ENCODE data around the gene TMEM222. TPM values are rescaled to one million over a fixed set of nuclear protein-coding genes. Genes with fewer than 3 reads are reported as not detected.

TMEM222 gene
- polyA plus RNA-seq, 1 donor (not counting 4 experiments of a cell fraction or from before 2014, with no cell fraction given) = 23.7 TPM

- Histone ChIP-seq H3K9me3 (ENCODE audit: control insufficient read depth, low read depth, low read length) (no peaks in the 10 kb centered on the region), H3K36me3 (ENCODE audit: control insufficient read depth in 2 of 2, extremely low read depth in 1 of 2, insufficient read depth in 2 of 2, low read length in 2 of 2) (peaks cover 25 to 33% of the 10 kb centered on the region in 2 experiments), H2AFZ (ENCODE audit: control insufficient read depth, low read length) (no peak overlapping the region), H3K4me1 (ENCODE audit: control insufficient read depth, extremely low read depth, insufficient read depth, low read length) (peaks cover 13% of the 10 kb centered on the region), H3K27me3 (ENCODE audit: control insufficient read depth, extremely low read depth, insufficient read depth, low read length) (no peaks in the 10 kb centered on the region), H3K27ac (ENCODE audit: control insufficient read depth, insufficient read depth, low read length) (no peak overlapping the region), H3K9me1 (ENCODE audit: control insufficient read depth, extremely low read depth, insufficient read depth, low read length) (no peaks in the 10 kb centered on the region), H3K4me3 (ENCODE audit: control insufficient read depth in 2 of 3, extremely low read depth in 1 of 3, insufficient read depth in 2 of 3, low read depth in 1 of 3, low read length in 3 of 3) (no peak overlapping the region), H3K4me2 (ENCODE audit: control insufficient read depth, extremely low read depth, insufficient read depth, low read depth, low read length) (no peak overlapping the region), H3K9ac (ENCODE audit: control insufficient read depth, extremely low read depth, insufficient read depth, low read length) (no peak overlapping the region), H3K79me2 (ENCODE audit: control insufficient read depth, insufficient read depth, low read length) (peaks cover 12% of the 10 kb centered on the region), H4K20me1 (ENCODE audit: control insufficient read depth, extremely low read depth, insufficient read depth, low read length) (peaks cover 3% of the 10 kb centered on the region)
- FAIRE-seq = no peak
- DNase-seq (ENCODE audit: low read depth, low spot score) = no peak
- TF ChIP-seq, protein P1, sequence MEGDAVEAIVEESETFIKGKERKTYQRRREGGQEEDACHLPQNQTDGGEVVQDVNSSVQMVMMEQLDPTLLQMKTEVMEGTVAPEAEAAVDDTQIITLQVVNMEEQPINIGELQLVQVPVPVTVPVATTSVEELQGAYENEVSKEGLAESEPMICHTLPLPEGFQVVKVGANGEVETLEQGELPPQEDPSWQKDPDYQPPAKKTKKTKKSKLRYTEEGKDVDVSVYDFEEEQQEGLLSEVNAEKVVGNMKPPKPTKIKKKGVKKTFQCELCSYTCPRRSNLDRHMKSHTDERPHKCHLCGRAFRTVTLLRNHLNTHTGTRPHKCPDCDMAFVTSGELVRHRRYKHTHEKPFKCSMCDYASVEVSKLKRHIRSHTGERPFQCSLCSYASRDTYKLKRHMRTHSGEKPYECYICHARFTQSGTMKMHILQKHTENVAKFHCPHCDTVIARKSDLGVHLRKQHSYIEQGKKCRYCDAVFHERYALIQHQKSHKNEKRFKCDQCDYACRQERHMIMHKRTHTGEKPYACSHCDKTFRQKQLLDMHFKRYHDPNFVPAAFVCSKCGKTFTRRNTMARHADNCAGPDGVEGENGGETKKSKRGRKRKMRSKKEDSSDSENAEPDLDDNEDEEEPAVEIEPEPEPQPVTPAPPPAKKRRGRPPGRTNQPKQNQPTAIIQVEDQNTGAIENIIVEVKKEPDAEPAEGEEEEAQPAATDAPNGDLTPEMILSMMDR (optimal IDR thresholded peaks at IDR 0.05 in 1 of 3, IDR thresholded peaks at IDR 0.05 in 1 of 3, conservative IDR thresholded peaks at IDR 0.05 in 1 of 3; ENCODE audit: extremely low read depth in 1 of 3, insufficient read depth in 2 of 3, low read length in 3 of 3) = no peak
- no peak for TF ChIP-seq EZH2 (IDR thresholded peaks at IDR 0.05; ENCODE audit: low read length)
- dilution Hi-C loops (cut with MboI; ENCODE audit: extremely low pct_ligation_motif_present, low sequenced_read_pairs) = no loop called here
Measured at GRCh38 chr1:27361044-27361402, 39.1 kb downstream of the TMEM222 start.

GRCh38 chr1:27361553-27361952, 39.6 kb downstream of the TMEM222 start:
- Histone ChIP-seq H3K36me3 (ENCODE audit: control insufficient read depth in 2 of 2, extremely low read depth in 1 of 2, insufficient read depth in 2 of 2, low read length in 2 of 2) (peaks cover 22 to 33% of the 10 kb centered on the region in 2 experiments), H3K9ac (ENCODE audit: control insufficient read depth, extremely low read depth, insufficient read depth, low read length) (no peak overlapping the region), H3K27me3 (ENCODE audit: control insufficient read depth, extremely low read depth, insufficient read depth, low read length) (no peaks in the 10 kb centered on the region), H4K20me1 (ENCODE audit: control insufficient read depth, extremely low read depth, insufficient read depth, low read length) (peaks cover 3% of the 10 kb centered on the region), H2AFZ (ENCODE audit: control insufficient read depth, low read length) (no peak overlapping the region), H3K4me2 (ENCODE audit: control insufficient read depth, extremely low read depth, insufficient read depth, low read depth, low read length) (no peak overlapping the region), H3K4me1 (ENCODE audit: control insufficient read depth, extremely low read depth, insufficient read depth, low read length) (peaks cover 13% of the 10 kb centered on the region), H3K4me3 (ENCODE audit: control insufficient read depth in 2 of 3, extremely low read depth in 1 of 3, insufficient read depth in 2 of 3, low read depth in 1 of 3, low read length in 3 of 3) (no peak overlapping the region), H3K9me3 (ENCODE audit: control insufficient read depth, low read depth, low read length) (no peaks in the 10 kb centered on the region), H3K79me2 (ENCODE audit: control insufficient read depth, insufficient read depth, low read length) (peaks cover 12% of the 10 kb centered on the region), H3K9me1 (ENCODE audit: control insufficient read depth, extremely low read depth, insufficient read depth, low read length) (no peaks in the 10 kb centered on the region), H3K27ac (ENCODE audit: control insufficient read depth, insufficient read depth, low read length) (no peak overlapping the region)
- dilution Hi-C loops (cut with MboI; ENCODE audit: extremely low pct_ligation_motif_present, low sequenced_read_pairs) = no loop called here
- FAIRE-seq (no peak), DNase-seq (ENCODE audit: low read depth, low spot score) (no peak)
- TF ChIP-seq, protein P1 (optimal IDR thresholded peaks at IDR 0.05 in 1 of 3, IDR thresholded peaks at IDR 0.05 in 1 of 3, conservative IDR thresholded peaks at IDR 0.05 in 1 of 3; ENCODE audit: extremely low read depth in 1 of 3, insufficient read depth in 2 of 3, low read length in 3 of 3) = no peak
- no peak for TF ChIP-seq EZH2 (IDR thresholded peaks at IDR 0.05; ENCODE audit: low read length)

Measured in keratinocyte (primary cell).